Ishikawa (cell line): ENCODE measurements around the gene A2ML1.

Experiments used
- CEBPB ChIP-seq: IDR thresholded peaks from 2 replicates; pipeline ENCODE4 v1.6.1; 2012
- CREB1 ChIP-seq: IDR thresholded peaks from 2 replicates; pipeline ENCODE4 v1.6.1; 2012; ENCODE audit warnings: low read depth
- EP300 ChIP-seq: IDR thresholded peaks from 2 replicates; pipeline ENCODE4 v1.6.1; 2012; ENCODE audit warnings: borderline replicate concordance
- FOXM1 ChIP-seq: IDR thresholded peaks from 2 replicates; pipeline ENCODE4 v1.6.1; 2012; ENCODE audit warnings: low read depth, borderline replicate concordance
- MAX ChIP-seq: IDR thresholded peaks from 2 replicates; pipeline ENCODE4 v1.6.1; 2012
- NFIC ChIP-seq: IDR thresholded peaks from 2 replicates; pipeline ENCODE4 v1.6.1; 2012
- RAD21 ChIP-seq: IDR thresholded peaks from 2 replicates; pipeline ENCODE4 v1.6.1; 2012; ENCODE audit warnings: low read depth
- REST ChIP-seq: IDR thresholded peaks from 2 replicates; pipeline ENCODE4 v1.6.1; 2012; ENCODE audit warnings: low read depth, mild to moderate bottlenecking
- TAF1 ChIP-seq: IDR thresholded peaks from 2 replicates; pipeline ENCODE4 v1.6.1; 2012; ENCODE audit warnings: low read depth, mild to moderate bottlenecking
- TCF12 ChIP-seq: IDR thresholded peaks from 2 replicates; pipeline ENCODE4 v1.6.1; 2012; ENCODE audit warnings: low read depth
- TEAD4 ChIP-seq: IDR thresholded peaks from 2 replicates; pipeline ENCODE4 v1.6.1; 2012
- USF1 ChIP-seq: IDR thresholded peaks from 2 replicates; pipeline ENCODE4 v1.6.1; 2012
- YY1 ChIP-seq: IDR thresholded peaks from 2 replicates; pipeline ENCODE4 v1.6.1; 2012; ENCODE audit warnings: low read depth
- ZBTB7A ChIP-seq: IDR thresholded peaks from 2 replicates; pipeline ENCODE4 v1.6.1; 2012; ENCODE audit warnings: low read depth

- TF ChIP-seq YY1 (no peak), TCF12 (no peak), RAD21 (no peak), EP300 (no peak), USF1 (no peak), REST (no peak), TAF1 (no peak), MAX (no peak), ZBTB7A (no peak), TEAD4 (no peak), CREB1 (no peak), CEBPB (no peak), FOXM1 (no peak), NFIC (no peak)
Observed at GRCh38 chr12:8913702-8914032, 91.2 kb downstream of the A2ML1 start.
